ENCODE data around the gene SNRNP25.
A peak's percentile ranks its signal among the peaks of the same experiment; 100 is the strongest.

Gene SNRNP25

GRCh38 chr16:78444-79150, 25.0 kb downstream of the SNRNP25 start:
- peak; percentile 12 for DNase-seq

GRCh38 chr16:79151-80054, 25.8 kb downstream of the SNRNP25 start:
- no peak for DNase-seq

GRCh38 chr16:83060-83603, 29.5 kb downstream of the SNRNP25 start:
- DNase-seq: no peak

GRCh38 chr16:83781-84615, 30.4 kb downstream of the SNRNP25 start:
- peak; percentile 64 for DNase-seq

- peak; percentile 86 for DNase-seq
These were observed 31.2 kb downstream of the SNRNP25 start for GRCh38 chr16:84718-85406.

GRCh38 chr16:85407-85782, 31.8 kb downstream of the SNRNP25 start:
- no peak for DNase-seq

GRCh38 chr16:85865-86264, 32.2 kb downstream of the SNRNP25 start:
- DNase-seq: no peak

- DNase-seq: no peak
These were observed 32.9 kb downstream of the SNRNP25 start for GRCh38 chr16:86483-86952.

GRCh38 chr16:88613-89012, 35.0 kb downstream of the SNRNP25 start:
- DNase-seq: no peak

- no peak for DNase-seq
These were observed 36.0 kb downstream of the SNRNP25 start for GRCh38 chr16:89391-90302.

- peak; percentile 91 for DNase-seq
These were observed 37.9 kb downstream of the SNRNP25 start for GRCh38 chr16:91484-91883.

- DNase-seq: peak; percentile 39
These were observed 39.1 kb downstream of the SNRNP25 start for GRCh38 chr16:92431-93339.

GRCh38 chr16:94918-95265, 41.3 kb downstream of the SNRNP25 start:
- no peak for DNase-seq

GRCh38 chr16:96935-97381, 43.3 kb downstream of the SNRNP25 start:
- peak; percentile 85 for DNase-seq

- DNase-seq: no peak
These were observed 44.2 kb downstream of the SNRNP25 start for GRCh38 chr16:97822-98221.

GRCh38 chr16:100989-101388, 47.4 kb downstream of the SNRNP25 start:
- DNase-seq: no peak

- DNase-seq: no peak
These were observed 48.0 kb downstream of the SNRNP25 start for GRCh38 chr16:101586-101985.

- DNase-seq: no peak
These were observed 48.6 kb downstream of the SNRNP25 start for GRCh38 chr16:102060-102855.

GRCh38 chr16:104355-104754, 50.7 kb downstream of the SNRNP25 start:
- DNase-seq: no peak
